Raji (cell line): ENCODE measurements around the gene TBC1D3G.
"Not testable (repeated sequence)": the region's sequence is repeated elsewhere in the genome, so short reads cannot be mapped to it uniquely, and the experiment has no call there.

ENCODE experiments used
- POLR2A ChIP-seq: IDR thresholded peaks from 2 replicates; pipeline ENCODE4 v1.6.1; 2011; ENCODE audit warnings: low read depth, low read length, control low read depth; ENCODE audit not compliant: insufficient read depth

Gene TBC1D3G

GRCh38 chr17:36323584-36323983 is at the start of gene TBC1D3G:
Gene TBC1D3G, plus strand, starts transcription at chr17:36323884. Its CDS starts 1,528 bp downstream, at chr17:36325412.
- not testable (repeated sequence) for TF ChIP-seq POLR2A
